GM23248 (cell line): ENCODE measurements around the gene TRPV4. TPM values are rescaled to one million over a fixed set of nuclear protein-coding genes. Genes with fewer than 3 reads are reported as not detected.

Experiments used
- DNase-seq: peaks from one replicate; pipeline ENCODE4 v3.0.0-alpha.2; 2015
- H2AFZ ChIP-seq: fragments of 200-600 bp; sonication (generic); 2 replicates; pipeline ENCODE4 v1.6.1; 2016; ENCODE audit warnings: antibody characterized with exemption
- H3F3A ChIP-seq: fragments of 200-600 bp; sonication (generic); 2 replicates; pipeline ENCODE4 v1.6.1; 2016; ENCODE audit warnings: mild to moderate bottlenecking, antibody characterized with exemption, mixed run types; ENCODE audit not compliant: insufficient read depth
- H3K27ac ChIP-seq: fragments of 200-600 bp; sonication (generic); 2 replicates; pipeline ENCODE4 v1.5.1; 2016; ENCODE audit warnings: mild to moderate bottlenecking
- H3K27me3 ChIP-seq: fragments of 200-600 bp; sonication (generic); replicated peaks from 2 replicates; pipeline ENCODE4 v1.6.1; 2016; ENCODE audit warnings: mild to moderate bottlenecking; ENCODE audit not compliant: insufficient read depth
- H3K36me3 ChIP-seq: fragments of 200-600 bp; sonication (generic); 2 replicates; pipeline ENCODE4 v1.6.1; 2016; ENCODE audit warnings: low read depth, mild to moderate bottlenecking
- H3K4me1 ChIP-seq: fragments of 200-600 bp; sonication (generic); 2 replicates; pipeline ENCODE4 v1.6.1; 2016; ENCODE audit warnings: mild to moderate bottlenecking; ENCODE audit not compliant: insufficient read depth
- H3K4me2 ChIP-seq: fragments of 200-600 bp; sonication (generic); one replicate; pipeline ENCODE4 v1.6.1; 2016; ENCODE audit warnings: mild to moderate bottlenecking; ENCODE audit not compliant: unreplicated experiment
- H3K4me3 ChIP-seq: fragments of 200-600 bp; sonication (generic); 2 replicates; pipeline ENCODE4 v1.5.1; 2016; ENCODE audit warnings: mild to moderate bottlenecking
- H3K79me2 ChIP-seq: fragments of 200-600 bp; sonication (generic); 2 replicates; pipeline ENCODE4 v1.6.1; 2016; ENCODE audit warnings: mild to moderate bottlenecking; ENCODE audit not compliant: insufficient read depth
- H3K9ac ChIP-seq: fragments of 200-600 bp; sonication (generic); 2 replicates; pipeline ENCODE4 v1.6.1; 2016; ENCODE audit warnings: mild to moderate bottlenecking
- H3K9me2 ChIP-seq: fragments of 200-600 bp; sonication (generic); 2 replicates; pipeline ENCODE4 v1.6.1; 2016; ENCODE audit warnings: mixed run types, mild to moderate bottlenecking, moderate library complexity; ENCODE audit not compliant: insufficient read depth
- H3K9me3 ChIP-seq: fragments of 200-600 bp; sonication (generic); one replicate; pipeline ENCODE4 v1.6.1; 2017; ENCODE audit warnings: low read depth
- H4K20me1 ChIP-seq: fragments of 200-600 bp; sonication (generic); 2 replicates; pipeline ENCODE4 v1.6.0; 2016; ENCODE audit not compliant: insufficient read depth
- EZH2 ChIP-seq: fragments of 200-600 bp; sonication (generic); IDR thresholded peaks from 2 replicates; pipeline ENCODE4 v1.6.1; 2018; ENCODE audit warnings: antibody characterized with exemption, mild to moderate bottlenecking; ENCODE audit not compliant: insufficient read depth, poor library complexity, severe bottlenecking
- EZH2phosphoT487 ChIP-seq: fragments of 200-600 bp; sonication (generic); IDR thresholded peaks from 2 replicates; pipeline ENCODE4 v1.6.1; 2018; ENCODE audit warnings: antibody characterized with exemption, moderate library complexity, mild to moderate bottlenecking, low read depth; ENCODE audit not compliant: insufficient read depth
- WGBS, 2 experiments: methylation state at CpG; one replicate each; pipeline ENCODE4 v1.1.6; 2015 to 2017; ENCODE audit warnings: low lambda C conversion rate in 2 of 2, low coverage in 1 of 2; ENCODE audit errors: missing lambda C conversion rate in 2 of 2; 5-methylcytosine and 5-hydroxymethylcytosine counted together
- in situ Hi-C: fragments of 300-500 bp; cut with MboI; formaldehyde crosslinking; loops from 2 replicates; pipeline ENCODE4 v1.15.0; 2020
- polyA plus RNA-seq: library from polyadenylated mRNA; unstranded; fragments of >200 nt; fragmentation: Nextera tagmentation; extraction: Ambion mirVana; gene quantifications from 2 replicates; pipeline ENCODE4 v1.2.1, GENCODE V29; 2016
- total RNA-seq: library from RNA; depleted of rRNA; stranded (reverse); fragments of >200 nt; shearing (Covaris generic); gene quantifications from 2 replicates; pipeline ENCODE4 v1.2.3, GENCODE V29; 2014

TRPV4 gene
- total and polyA plus RNA-seq, 2 experiments from 2014 or later, result 0.65 to 2.6 TPM

DNA sequence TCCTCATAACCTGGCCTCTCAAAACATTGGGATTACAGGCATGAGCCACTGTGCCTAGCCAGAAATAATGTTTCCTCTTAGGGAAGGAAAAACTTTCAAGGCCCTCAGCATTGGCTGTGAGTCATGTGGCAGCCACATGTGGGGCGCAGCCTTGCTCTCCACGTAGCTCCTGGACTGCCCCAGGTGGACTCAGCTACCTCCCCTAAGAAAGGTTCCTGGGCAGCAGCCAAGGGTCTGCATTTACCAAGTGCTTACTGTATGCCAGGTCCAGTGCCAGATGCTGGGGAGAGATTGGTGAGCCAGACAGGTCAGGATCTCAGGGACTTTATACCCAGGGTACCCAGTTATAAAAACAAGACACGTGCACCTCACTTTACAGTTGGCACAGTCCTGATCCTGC is 3.7 kb upstream of the TRPV4 start:
- H3F3A ChIP-seq, result peaks cover 19% of the 10 kb centered on the region
- H3K9me3 ChIP-seq, result no peaks in the 10 kb centered on the region
- TF ChIP-seq EZH2 (no peak), EZH2phosphoT487 (no peak)
- H3K79me2 ChIP-seq, result no peaks in the 10 kb centered on the region
- H3K4me2 ChIP-seq, result no peak overlapping the region
- no peaks in the 10 kb centered on the region for H4K20me1 ChIP-seq
- H3K9me2 ChIP-seq, result no peaks in the 10 kb centered on the region
- DNase-seq, result peak; percentile 56
- H3K4me3 ChIP-seq, result no peak overlapping the region
- no peaks in the 10 kb centered on the region for H3K27me3 ChIP-seq
- H2AFZ ChIP-seq, result no peak overlapping the region
- in situ Hi-C loops, result no loop called here
- H3K27ac ChIP-seq, result peak overlapping the region; percentile 81; the same call in 1 of the 2 replicates
- 50 to 51% methylated on average over 3 of the region's 3 CpGs for WGBS, 2 experiments
- H3K9ac ChIP-seq, result no peak overlapping the region
- H3K4me1 ChIP-seq, result peaks cover 5% of the 10 kb centered on the region; the same call in 1 of the 2 replicates
- H3K36me3 ChIP-seq, result no peaks in the 10 kb centered on the region

DNA sequence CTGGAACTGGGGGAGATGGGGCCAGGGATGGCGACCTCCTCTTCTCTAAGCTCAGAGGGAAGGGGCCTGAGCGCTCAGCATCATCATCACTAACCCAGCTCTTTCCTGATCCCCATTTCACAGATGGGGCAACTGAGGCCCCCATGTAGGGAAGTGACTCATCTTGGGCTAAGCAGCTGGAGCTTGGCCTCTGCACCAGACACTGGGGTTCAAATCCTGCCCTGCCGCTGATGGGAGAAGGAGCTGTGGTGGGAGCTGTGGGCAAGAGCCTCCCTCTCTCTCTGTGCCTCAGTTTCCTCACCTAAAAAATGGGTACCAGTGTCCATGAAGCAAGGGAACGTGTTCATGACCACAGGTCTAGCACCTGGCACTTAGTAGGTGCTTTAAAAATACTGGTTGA is 2.6 kb upstream of the TRPV4 start:
- 89 to 94% methylated on average over 4 of the region's 4 CpGs for WGBS, 2 experiments
- H3K4me1 ChIP-seq, result peaks cover 5% of the 10 kb centered on the region; the same call in 1 of the 2 replicates
- no peak overlapping the region for H3K9ac ChIP-seq
- no peaks in the 10 kb centered on the region for H4K20me1 ChIP-seq
- no peak overlapping the region for H3K27ac ChIP-seq
- H3K4me2 ChIP-seq, result no peak overlapping the region
- in situ Hi-C loops, result no loop called here
- peaks cover 19% of the 10 kb centered on the region for H3F3A ChIP-seq
- H3K9me3 ChIP-seq, result no peaks in the 10 kb centered on the region
- no peaks in the 10 kb centered on the region for H3K79me2 ChIP-seq
- H3K27me3 ChIP-seq, result no peaks in the 10 kb centered on the region
- TF ChIP-seq EZH2phosphoT487, result no peak
- no peak for TF ChIP-seq EZH2
- H2AFZ ChIP-seq, result no peak overlapping the region
- H3K4me3 ChIP-seq, result no peak overlapping the region
- DNase-seq, result no peak
- no peaks in the 10 kb centered on the region for H3K36me3 ChIP-seq
- H3K9me2 ChIP-seq, result no peaks in the 10 kb centered on the region

DNA sequence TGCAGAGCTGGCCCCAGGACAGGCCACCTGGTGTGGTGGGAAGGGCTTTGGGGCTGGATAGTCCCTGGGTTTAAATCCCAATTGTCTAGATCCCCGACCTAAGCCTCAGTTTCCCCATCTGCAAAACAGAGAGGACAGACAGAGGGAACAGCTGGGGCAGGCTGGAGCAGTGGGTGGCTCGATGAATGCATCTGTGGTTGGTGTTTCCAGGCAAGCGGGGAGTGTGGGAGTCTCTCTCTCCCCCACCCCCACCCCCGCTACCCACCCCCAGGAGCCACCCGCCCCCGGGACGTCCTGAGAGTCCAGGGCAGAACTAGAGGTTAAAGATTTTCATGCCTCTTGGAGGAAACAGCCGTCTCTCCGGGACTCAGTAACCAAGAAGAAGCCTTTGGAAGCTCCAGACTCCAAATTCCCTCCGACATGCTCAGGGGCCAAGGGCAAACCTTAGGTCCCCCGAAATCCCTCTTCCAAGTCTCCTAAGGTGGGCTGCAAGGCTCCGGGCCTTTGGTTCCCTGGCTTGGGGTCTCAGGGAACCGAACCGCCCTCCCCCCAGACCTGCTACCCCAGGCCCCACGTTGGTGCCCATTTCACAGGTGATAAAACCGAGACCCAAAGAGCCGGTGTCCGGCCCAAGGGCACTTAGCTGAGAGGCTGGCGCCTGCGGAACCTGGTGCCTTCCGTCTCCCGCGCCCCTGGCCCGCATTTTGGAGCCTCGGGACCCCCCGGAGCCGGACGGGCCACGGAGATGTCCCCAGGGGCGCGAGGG is 474 bp downstream of the TRPV4 start:
- Histone ChIP-seq H4K20me1 (no peaks in the 10 kb centered on the region), H3K4me2 (peak overlapping the region; percentile 62), H3K27me3 (no peaks in the 10 kb centered on the region), H3K27ac (no peak overlapping the region), H3F3A (peaks cover 11% of the 10 kb centered on the region), H3K9me3 (no peaks in the 10 kb centered on the region), H3K36me3 (no peaks in the 10 kb centered on the region), H2AFZ (peak overlapping the region; percentile 91), H3K4me3 (peak overlapping the region; percentile 73), H3K9ac (peak overlapping the region; percentile 77), H3K79me2 (no peaks in the 10 kb centered on the region), H3K9me2 (no peaks in the 10 kb centered on the region), H3K4me1 (no peaks in the 10 kb centered on the region)
- TF ChIP-seq EZH2phosphoT487 (no peak), EZH2 (no peak)
- DNase-seq, result peak; percentile 33
- WGBS, 2 experiments, result 18 to 24% methylated on average over 20 to 21 of the region's 31 CpGs
- in situ Hi-C loops, result no loop called here

DNA sequence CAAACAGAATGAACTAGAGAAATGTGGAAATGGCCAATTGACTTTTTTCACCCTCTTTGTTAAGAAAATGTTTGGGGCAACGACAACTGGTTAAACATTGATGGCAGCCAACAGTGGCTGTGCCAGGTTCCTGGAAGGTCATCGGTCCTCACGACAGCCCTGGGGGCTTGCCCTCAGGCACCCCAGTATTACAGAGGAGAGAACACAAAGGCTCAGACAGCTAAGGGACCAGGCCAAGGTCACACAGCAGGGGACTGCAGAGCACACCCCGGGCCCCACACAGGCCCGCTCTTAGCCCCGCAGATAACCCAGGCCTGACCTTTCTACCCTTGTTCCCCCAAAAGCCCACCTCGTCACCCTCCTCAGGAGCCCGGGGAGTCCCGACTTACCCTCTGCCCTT is 1.3 kb downstream of the TRPV4 start:
- Histone ChIP-seq H4K20me1 (no peaks in the 10 kb centered on the region), H2AFZ (no peak overlapping the region), H3K9me2 (no peaks in the 10 kb centered on the region), H3K4me2 (no peak overlapping the region), H3K79me2 (no peaks in the 10 kb centered on the region), H3F3A (peaks cover 3% of the 10 kb centered on the region; the same call in 1 of the 2 replicates), H3K9ac (no peak overlapping the region), H3K4me3 (no peak overlapping the region), H3K36me3 (no peaks in the 10 kb centered on the region), H3K27me3 (no peaks in the 10 kb centered on the region), H3K4me1 (no peaks in the 10 kb centered on the region), H3K9me3 (no peaks in the 10 kb centered on the region), H3K27ac (no peak overlapping the region)
- no peak for DNase-seq
- in situ Hi-C loops, result no loop called here
- no peak for TF ChIP-seq EZH2
- no peak for TF ChIP-seq EZH2phosphoT487
- WGBS, 2 experiments, result 79 to 88% methylated on average over 9 of the region's 9 CpGs
